NCI-H146 treated with DMSO at 0.1 percent for 48 hours (cell line): Measurements from ENCODE around the gene ACRV1.
A peak's percentile ranks its signal among the peaks of the same experiment; 100 is the strongest.

Experiments
- DNase-seq: peaks from one replicate; lab custom pipeline; 2025; ENCODE audit not compliant: unreplicated experiment; lab: John Stamatoyannopoulos, UW

The ACRV1 gene

DNA sequence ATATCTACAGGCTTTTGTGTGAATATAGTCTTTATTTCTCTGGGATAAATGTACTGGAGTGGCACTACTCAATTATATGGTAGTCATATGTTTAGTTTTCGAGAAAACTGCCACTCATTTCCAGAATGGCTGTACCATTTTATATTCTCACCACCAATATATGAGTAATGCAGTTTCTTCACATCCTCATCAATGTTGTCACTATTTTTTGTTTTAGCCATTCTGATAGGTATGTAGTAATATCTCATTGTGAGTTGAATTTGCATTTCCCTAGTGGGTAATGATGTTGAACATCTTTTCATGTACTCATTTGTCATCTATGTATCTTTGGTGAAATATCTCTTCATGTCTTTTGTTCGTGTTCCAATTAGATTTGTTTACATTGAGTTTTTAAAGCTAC is 18.0 kb downstream of the ACRV1 start:
- DNase-seq: peak; percentile 66

DNA sequence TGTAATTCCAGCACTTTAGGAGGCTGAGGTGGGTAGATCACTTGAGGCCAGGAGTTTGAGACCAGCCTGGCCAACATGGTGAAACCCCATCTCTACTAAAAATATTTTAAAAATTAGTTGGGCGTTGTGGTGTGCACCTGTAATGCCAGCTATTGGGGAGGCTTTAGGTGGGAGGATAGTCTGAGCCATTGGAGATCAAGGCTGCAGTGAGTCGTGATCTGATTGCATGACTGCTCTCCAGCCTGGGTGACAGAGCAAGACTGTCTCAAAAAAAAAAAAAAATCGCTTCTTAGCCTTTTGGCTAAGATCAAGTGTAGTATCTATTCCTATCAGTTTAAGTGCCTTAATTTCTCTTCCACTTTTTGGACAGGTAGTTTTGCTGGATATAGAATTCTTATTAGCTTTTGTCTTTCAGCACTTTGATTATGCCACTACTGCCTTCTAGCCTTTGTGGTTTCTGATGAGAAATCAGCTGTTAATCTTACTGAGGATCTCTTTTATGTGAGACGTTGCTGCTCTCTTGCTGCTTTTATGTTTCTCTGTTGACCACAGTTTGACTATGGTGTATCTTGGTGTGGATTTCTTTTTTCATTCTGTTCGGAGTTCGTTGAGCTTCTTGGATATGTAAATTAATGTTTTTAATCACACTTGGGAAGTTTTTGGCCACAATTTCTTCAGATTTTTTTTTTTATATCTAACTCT is 31.0 kb downstream of the ACRV1 start:
- no peak for DNase-seq

DNA sequence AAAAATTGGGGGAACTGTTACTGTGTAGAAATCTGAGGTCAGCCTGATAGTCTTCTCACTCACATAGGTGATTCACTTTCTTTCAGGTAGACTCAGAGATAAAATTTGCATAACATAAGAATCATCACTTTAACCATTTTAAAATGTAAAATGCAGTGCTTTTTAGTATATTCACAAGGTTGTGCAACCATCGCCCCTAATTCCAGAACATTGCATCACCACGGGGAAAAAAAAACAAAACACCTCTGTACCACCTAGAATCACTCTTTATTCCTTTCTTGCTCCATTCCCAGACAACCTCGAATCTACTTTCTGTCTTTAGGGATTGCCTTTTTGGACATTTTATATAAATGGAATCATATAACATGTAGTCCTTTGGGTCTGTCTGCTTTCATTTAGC is 34.8 kb downstream of the ACRV1 start:
- no peak for DNase-seq

DNA sequence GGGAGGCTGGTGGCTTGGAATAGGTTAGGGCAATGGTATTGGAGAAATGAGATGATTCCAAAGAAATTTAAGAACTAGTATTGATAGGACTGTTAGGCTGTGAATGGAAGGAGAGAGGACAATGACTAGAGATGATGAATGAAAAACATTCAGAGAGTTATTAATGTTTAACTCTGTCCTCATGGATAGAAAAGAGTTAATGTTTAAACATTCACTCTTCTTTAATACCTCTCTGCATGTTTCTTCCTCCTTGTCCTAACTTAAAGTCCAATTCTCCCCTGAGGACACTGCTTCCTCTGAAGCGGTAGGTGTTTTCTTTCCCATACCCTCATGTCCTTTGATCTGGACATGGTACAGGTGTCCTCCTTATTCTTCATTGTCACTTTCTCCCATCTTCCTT is 42.3 kb downstream of the ACRV1 start:
- DNase-seq: no peak

DNA sequence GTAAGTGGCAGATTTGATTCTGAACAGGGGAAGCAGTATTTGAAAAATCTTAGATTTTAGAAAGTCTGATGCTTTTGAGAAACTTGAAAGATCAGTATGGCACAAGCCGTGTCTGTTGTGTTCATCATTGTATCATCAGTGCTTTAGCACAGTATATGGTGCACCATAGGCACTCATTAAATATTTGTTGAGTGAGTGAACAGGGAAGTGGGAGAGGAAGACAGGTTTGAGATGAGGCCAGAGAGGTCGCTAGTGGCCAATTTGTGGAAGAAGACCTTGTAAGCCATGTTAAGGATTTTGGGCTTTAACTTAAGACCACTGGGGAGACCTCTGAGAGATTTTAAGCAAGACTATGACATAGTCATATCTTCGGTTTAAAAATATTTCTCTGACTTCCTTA is 42.8 kb downstream of the ACRV1 start:
- no peak for DNase-seq

DNA sequence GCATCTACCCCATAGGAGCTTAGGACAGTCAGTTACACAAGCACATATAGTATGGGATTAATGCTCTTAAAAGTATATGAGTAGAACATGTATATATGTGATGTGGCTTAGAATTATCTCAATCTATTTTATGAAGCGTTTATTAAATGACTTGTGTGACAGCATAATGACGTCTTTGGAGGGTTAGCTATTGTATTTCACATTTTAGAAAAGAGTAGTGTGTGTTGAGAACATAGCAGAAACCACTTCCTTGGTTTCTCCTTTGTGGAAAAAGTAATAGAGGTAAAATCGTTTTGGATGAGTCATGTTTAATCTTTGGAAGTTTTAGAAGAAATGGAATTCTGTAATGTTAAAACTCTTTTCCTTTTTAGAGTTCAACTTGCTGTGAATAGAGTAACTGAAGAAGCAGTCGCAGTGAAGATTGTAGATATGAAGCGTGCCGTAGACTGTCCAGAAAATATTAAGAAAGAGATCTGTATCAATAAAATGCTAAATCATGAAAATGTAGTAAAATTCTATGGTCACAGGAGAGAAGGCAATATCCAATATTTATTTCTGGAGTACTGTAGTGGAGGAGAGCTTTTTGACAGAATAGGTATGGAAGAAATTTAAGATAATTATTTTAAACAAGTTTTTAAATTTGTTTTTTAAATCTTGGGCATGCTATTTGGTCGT is 53.3 kb downstream of the ACRV1 start:
- no peak for DNase-seq

DNA sequence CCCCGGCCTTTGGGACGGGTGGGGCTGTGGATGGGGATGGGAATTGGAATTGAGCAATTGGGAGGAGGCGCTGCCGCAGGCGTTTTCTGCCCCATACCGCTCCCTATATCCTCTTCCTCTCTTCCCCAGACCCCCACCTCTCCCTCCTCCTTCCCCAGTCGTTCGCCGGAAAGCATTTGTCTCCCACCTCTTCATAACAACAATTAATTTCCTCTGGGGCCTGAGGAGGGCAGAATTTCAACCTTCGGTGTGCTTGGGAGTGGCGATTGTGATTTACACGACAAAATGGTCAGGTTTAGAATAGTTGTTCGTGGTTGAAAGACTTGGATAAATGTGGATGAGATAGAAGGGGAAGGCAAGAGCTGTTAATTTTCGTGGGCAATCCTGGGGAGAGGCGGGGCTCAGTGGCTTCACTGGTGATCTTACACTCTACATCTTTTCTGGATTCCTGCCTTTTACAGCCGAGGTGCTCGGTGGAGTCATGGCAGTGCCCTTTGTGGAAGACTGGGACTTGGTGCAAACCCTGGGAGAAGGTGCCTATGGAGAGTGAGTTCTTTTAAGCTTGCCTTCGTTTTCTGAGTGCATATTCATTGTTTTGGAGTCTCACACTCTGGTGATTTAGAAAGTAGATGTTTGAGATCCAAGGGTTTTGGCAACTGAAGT is 54.2 kb downstream of the ACRV1 start:
- peak; percentile 88 for DNase-seq

DNA sequence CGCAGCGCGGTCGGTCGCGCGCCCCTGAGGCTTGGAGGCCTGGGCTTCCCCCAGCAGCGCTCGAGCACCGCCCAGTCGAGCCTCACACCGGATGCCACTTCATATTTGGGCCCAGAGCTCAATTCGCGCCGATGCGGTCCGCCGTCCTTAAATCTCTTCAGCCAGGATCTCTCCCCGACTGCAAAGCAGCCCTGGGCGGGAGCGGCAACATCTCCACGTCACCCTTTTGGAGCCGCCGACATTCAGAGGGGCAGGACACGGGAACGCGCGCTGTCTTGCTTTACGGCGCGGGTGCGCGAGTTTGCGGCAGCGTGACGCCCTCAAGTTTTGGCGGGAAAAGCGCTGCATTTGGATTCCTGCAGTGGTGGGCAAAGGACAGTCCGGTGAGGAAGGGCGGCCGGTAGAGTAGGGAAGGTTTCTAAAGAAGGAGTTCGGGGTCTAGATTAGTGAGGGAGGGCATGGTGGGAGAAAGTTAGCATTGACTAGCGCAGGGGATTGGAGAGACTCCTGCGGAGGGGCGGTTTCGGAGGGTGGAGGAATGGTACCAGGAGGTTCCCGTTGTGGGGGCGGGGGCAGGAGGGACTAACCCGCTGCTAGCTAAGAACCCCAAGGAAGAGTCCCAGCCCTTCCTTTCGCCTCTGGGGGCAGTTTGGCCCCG is 54.9 kb downstream of the ACRV1 start:
- DNase-seq: peak; percentile 88

DNA sequence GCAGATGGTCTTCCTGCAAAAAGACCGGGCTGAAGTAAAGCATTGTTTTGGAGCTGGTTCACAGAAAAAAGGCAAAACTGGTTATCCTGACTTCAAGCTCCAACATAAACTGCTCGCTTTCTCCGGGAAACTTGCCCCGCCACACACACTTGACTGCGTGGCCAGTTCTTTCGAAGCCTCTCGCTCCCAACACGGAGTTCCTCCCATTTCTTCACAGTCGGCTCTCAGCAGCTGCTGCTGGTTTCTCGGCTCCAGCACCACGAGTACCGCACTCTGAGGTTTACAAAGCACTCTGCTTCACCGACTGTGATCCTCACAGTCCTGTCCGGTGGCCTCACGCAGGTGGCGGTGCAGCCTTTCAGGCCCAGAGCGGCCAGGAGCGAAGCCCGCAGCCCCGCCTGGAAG is 55.4 kb downstream of the ACRV1 start:
- DNase-seq: no peak

DNA sequence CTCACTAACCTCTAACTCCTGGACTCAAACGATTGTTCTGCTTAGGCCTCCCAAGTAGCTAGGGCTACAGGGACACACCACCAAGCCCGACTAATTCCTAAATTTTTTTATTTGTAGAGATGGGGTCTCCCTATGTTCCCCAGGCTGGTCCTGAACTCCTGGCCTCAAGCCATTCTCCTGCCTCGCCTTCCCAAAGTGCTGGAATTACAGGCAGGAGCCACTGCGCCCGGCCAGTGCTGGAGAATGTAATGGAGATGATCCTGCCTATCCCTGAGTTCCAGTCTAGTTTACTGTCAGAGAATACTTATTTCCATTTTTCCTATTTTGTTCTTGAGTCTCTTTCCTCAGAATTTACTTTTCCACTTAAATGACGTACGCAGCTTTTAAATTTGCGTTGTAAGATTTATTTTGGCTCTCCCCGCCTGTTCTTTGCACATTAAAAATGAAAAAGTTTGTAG is 55.9 kb downstream of the ACRV1 start, which contains the start of gene CHEK1:
Gene CHEK1 (plus strand): TSS at position 408 of the 458 bp plus-strand sequence. CDS start 1,606 bp downstream, outside the sequence.
- no peak for DNase-seq

DNA sequence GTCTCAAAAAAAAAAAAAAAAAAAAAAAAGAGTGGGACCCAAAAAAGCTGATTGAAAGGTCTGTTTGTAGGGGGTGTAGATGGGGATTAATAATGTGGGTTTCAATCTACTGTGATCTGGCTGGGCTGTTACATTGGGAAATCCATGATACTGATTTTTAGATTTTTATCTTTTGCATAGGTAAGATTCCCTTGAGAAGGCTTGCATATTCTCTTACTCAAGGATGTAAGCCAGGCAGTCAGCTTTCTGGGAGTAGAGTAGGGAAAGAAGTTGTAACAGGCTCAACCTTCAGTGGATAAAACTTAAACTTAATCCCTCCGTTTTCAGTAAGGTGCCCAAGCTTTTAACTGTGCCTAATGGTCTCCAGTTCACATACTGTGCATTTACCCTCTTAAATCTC is 57.6 kb downstream of the ACRV1 start:
- DNase-seq: no peak

DNA sequence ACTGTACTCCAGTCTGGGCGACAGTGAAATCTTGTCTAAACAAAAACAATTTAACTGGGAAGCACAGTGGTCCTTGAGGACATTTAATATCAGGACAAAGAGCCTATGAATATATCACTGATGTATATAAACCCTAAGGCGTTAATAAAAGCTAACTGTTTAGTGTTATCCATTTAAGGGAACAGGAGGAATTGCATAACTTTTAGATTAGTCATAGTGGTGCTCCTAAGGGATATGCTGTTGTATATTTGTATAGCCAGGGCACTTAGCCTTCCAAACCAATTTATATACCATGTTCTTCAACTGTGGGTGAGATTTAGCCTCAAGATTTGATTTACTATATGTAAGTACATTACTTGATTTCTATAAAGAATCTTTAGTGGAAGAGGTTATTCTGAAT is 58.7 kb downstream of the ACRV1 start:
- DNase-seq: no peak
